ENCODE measurements around the gene ZSWIM6.

ZSWIM6 gene

GRCh38 chr5:61332851-61333320 is 828 bp downstream of the ZSWIM6 start:
- DNase-seq (ENCODE audit: low read depth in 2 of 2): no peak

GRCh38 chr5:61333321-61333953 is 1.4 kb downstream of the ZSWIM6 start:
- DNase-seq (ENCODE audit: low read depth in 2 of 2): no peak

- DNase-seq (ENCODE audit: low read depth in 2 of 2): no peak
Measured at GRCh38 chr5:61333954-61334867, 2.2 kb downstream of the ZSWIM6 start.

- DNase-seq (ENCODE audit: low read depth in 2 of 2): no peak
Measured at GRCh38 chr5:61334868-61335615, 3.0 kb downstream of the ZSWIM6 start.

GRCh38 chr5:61339764-61340163 is 7.7 kb downstream of the ZSWIM6 start:
- no peak for DNase-seq (ENCODE audit: low read depth in 2 of 2)

- no peak for DNase-seq (ENCODE audit: low read depth in 2 of 2)
Measured at GRCh38 chr5:61340775-61341361, 8.8 kb downstream of the ZSWIM6 start.

- DNase-seq (ENCODE audit: low read depth in 2 of 2): no peak
Measured at GRCh38 chr5:61342071-61342501, 10.0 kb downstream of the ZSWIM6 start.

GRCh38 chr5:61344187-61344944 is 12.3 kb downstream of the ZSWIM6 start:
- no peak for DNase-seq (ENCODE audit: low read depth in 2 of 2)

- no peak for DNase-seq (ENCODE audit: low read depth in 2 of 2)
Measured at GRCh38 chr5:61346511-61346910, 14.5 kb downstream of the ZSWIM6 start.

GRCh38 chr5:61347080-61347479 is 15.0 kb downstream of the ZSWIM6 start:
- no peak for DNase-seq (ENCODE audit: low read depth in 2 of 2)

GRCh38 chr5:61348447-61348846 is 16.4 kb downstream of the ZSWIM6 start:
- DNase-seq (ENCODE audit: low read depth in 2 of 2): no peak

GRCh38 chr5:61349935-61350334 is 17.9 kb downstream of the ZSWIM6 start:
- DNase-seq (ENCODE audit: low read depth in 2 of 2): no peak

- no peak for DNase-seq (ENCODE audit: low read depth in 2 of 2)
Measured at GRCh38 chr5:61350535-61350934, 18.5 kb downstream of the ZSWIM6 start.

- DNase-seq (ENCODE audit: low read depth in 2 of 2): no peak
Measured at GRCh38 chr5:61351733-61352132, 19.7 kb downstream of the ZSWIM6 start.

- DNase-seq (ENCODE audit: low read depth in 2 of 2): no peak
Measured at GRCh38 chr5:61352180-61352579, 20.1 kb downstream of the ZSWIM6 start.

- DNase-seq (ENCODE audit: low read depth in 2 of 2): no peak
Measured at GRCh38 chr5:61352612-61353156, 20.6 kb downstream of the ZSWIM6 start.

- no peak for DNase-seq (ENCODE audit: low read depth in 2 of 2)
Measured at GRCh38 chr5:61353293-61353692, 21.2 kb downstream of the ZSWIM6 start.

- DNase-seq (ENCODE audit: low read depth in 2 of 2): no peak
Measured at GRCh38 chr5:61354199-61354598, 22.1 kb downstream of the ZSWIM6 start.

- DNase-seq (ENCODE audit: low read depth in 2 of 2): no peak
Measured at GRCh38 chr5:61357745-61358144, 25.7 kb downstream of the ZSWIM6 start.

- DNase-seq (ENCODE audit: low read depth in 2 of 2): no peak
Measured at GRCh38 chr5:61362796-61363368, 30.8 kb downstream of the ZSWIM6 start.

Data from activated CD4-positive, alpha-beta T cell treated with anti-CD3 and anti-CD28 coated beads for 24 hours (primary cell).